ENCODE results near the gene RRP12. TPM values are rescaled to one million over a fixed set of nuclear protein-coding genes. Genes with fewer than 3 reads are reported as not detected.

The RRP12 gene
- total RNA-seq, 4 donors from 2014 or later, result 14.7 to 50.7 (median 24.4) TPM

GRCh38 chr10:97444212-97444611 lies 43.1 kb upstream of the RRP12 start:
- H3K4me3 ChIP-seq, result no peak overlapping the region
- no peak for TF ChIP-seq EP300 (IDR thresholded peaks at IDR 0.05)
- no peak for TF ChIP-seq CTCF (IDR thresholded peaks at IDR 0.05)
- TF ChIP-seq POLR2A (IDR thresholded peaks at IDR 0.05), result no peak
- WGBS, 2 donors, result 93 to 95% methylated on average over 1 of the region's 1 CpG

GRCh38 chr10:97442277-97442676 lies 41.1 kb upstream of the RRP12 start:
- Histone ChIP-seq H3K4me3 (no peak overlapping the region), H3K9me3 (no peaks in the 10 kb centered on the region), H3K27ac (no peak overlapping the region), H3K36me3 (peaks cover 0 to 49% (median 0%) of the 10 kb centered on the region in 3 donors), H3K4me1 (peaks cover 0 to 25% (median 12%) of the 10 kb centered on the region in 4 donors), H3K27me3 (no peaks in the 10 kb centered on the region)
- TF ChIP-seq CTCF (IDR thresholded peaks at IDR 0.05), result no peak
- no peak for TF ChIP-seq POLR2A (IDR thresholded peaks at IDR 0.05)
- TF ChIP-seq EP300 (IDR thresholded peaks at IDR 0.05), result no peak
- no peak for DNase-seq (ENCODE audit: low spot score in 2 of 2)
- WGBS, 2 donors, result 87 to 94% methylated on average over 1 of the region's 1 CpG

More at GRCh38 chr10:97444212-97444611, 43.1 kb upstream of the RRP12 start:
- Histone ChIP-seq H3K4me1 (peaks cover 0 to 45% (median 21%) of the 10 kb centered on the region in 4 donors), H3K9me3 (no peaks in the 10 kb centered on the region), H3K36me3 (peaks cover 0 to 30% (median 0%) of the 10 kb centered on the region in 3 donors), H3K27me3 (no peaks in the 10 kb centered on the region), H3K27ac (no peak overlapping the region)
- DNase-seq (ENCODE audit: low spot score in 2 of 2), result no peak

- DNase-seq (ENCODE audit: low spot score in 2 of 2), result no peak
- no peaks in the 10 kb centered on the region for H3K27me3 ChIP-seq
- no peak overlapping the region for H3K27ac ChIP-seq
- no peaks in the 10 kb centered on the region for H3K4me1 ChIP-seq
- no peak overlapping the region for H3K4me3 ChIP-seq
- no peaks in the 10 kb centered on the region for H3K9me3 ChIP-seq
- peaks cover 0 to 91% (median 19%) of the 10 kb centered on the region in 3 donors for H3K36me3 ChIP-seq
- TF ChIP-seq POLR2A (IDR thresholded peaks at IDR 0.05) (no peak), CTCF (IDR thresholded peaks at IDR 0.05) (no peak), EP300 (IDR thresholded peaks at IDR 0.05) (no peak)
- 93 to 96% methylated on average over 6 of the region's 6 CpGs for WGBS, 2 donors
Measured at GRCh38 chr10:97435211-97435610, 34.1 kb upstream of the RRP12 start.

- TF ChIP-seq POLR2A (IDR thresholded peaks at IDR 0.05), result no peak
- no peak for TF ChIP-seq EP300 (IDR thresholded peaks at IDR 0.05)
- no peak for TF ChIP-seq CTCF (IDR thresholded peaks at IDR 0.05)
- no peaks in the 10 kb centered on the region for H3K9me3 ChIP-seq
- no peak overlapping the region for H3K4me3 ChIP-seq
- no peaks in the 10 kb centered on the region for H3K27me3 ChIP-seq
- peaks cover 0 to 2% (median 0%) of the 10 kb centered on the region in 4 donors for H3K4me1 ChIP-seq
- WGBS, 2 donors, result 82 to 100% methylated on average over 1 of the region's 1 CpG
- no peak overlapping the region for H3K27ac ChIP-seq
- H3K36me3 ChIP-seq, result peaks cover 0 to 90% (median 19%) of the 10 kb centered on the region in 3 donors
- no peak for DNase-seq (ENCODE audit: low spot score in 2 of 2)
Measured at GRCh38 chr10:97434557-97434956, 33.4 kb upstream of the RRP12 start.

GRCh38 chr10:97434055-97434454 lies 32.9 kb upstream of the RRP12 start:
- Histone ChIP-seq H3K4me1 (peaks cover 0 to 6% (median 0%) of the 10 kb centered on the region in 4 donors), H3K4me3 (no peak overlapping the region), H3K27me3 (no peaks in the 10 kb centered on the region), H3K27ac (no peak overlapping the region), H3K36me3 (peaks cover 0 to 90% (median 19%) of the 10 kb centered on the region in 3 donors), H3K9me3 (no peaks in the 10 kb centered on the region)
- no peak for DNase-seq (ENCODE audit: low spot score in 2 of 2)
- TF ChIP-seq CTCF (IDR thresholded peaks at IDR 0.05), result no peak
